BLaER1 (cell line): Measurements from ENCODE around the gene MAP2K5.

Source experiments
- H3K27ac ChIP-seq: shearing (Covaris generic); formaldehyde crosslinking; 2 replicates; pipeline ENCODE4 v1.8.1; 2022
- H3K27me3 ChIP-seq: shearing (Covaris generic); formaldehyde crosslinking; 2 replicates; pipeline ENCODE4 v1.8.1; 2022
- H3K36me3 ChIP-seq: shearing (Covaris generic); formaldehyde crosslinking; 2 replicates; pipeline ENCODE4 v1.8.1; 2022
- H3K4me1 ChIP-seq: shearing (Covaris generic); formaldehyde crosslinking; 2 replicates; pipeline ENCODE4 v1.8.1; 2022
- H3K4me2 ChIP-seq: shearing (Covaris generic); formaldehyde crosslinking; 2 replicates; pipeline ENCODE4 v1.8.1; 2022
- H3K4me3 ChIP-seq: shearing (Covaris generic); formaldehyde crosslinking; 2 replicates; pipeline ENCODE4 v1.8.1; 2022
- H3K9ac ChIP-seq: shearing (Covaris generic); formaldehyde crosslinking; 2 replicates; pipeline ENCODE4 v1.8.1; 2022
- H3K9me3 ChIP-seq: shearing (Covaris generic); formaldehyde crosslinking; 2 replicates; pipeline ENCODE4 v1.8.1; 2022
- H4K20me1 ChIP-seq: shearing (Covaris generic); formaldehyde crosslinking; 2 replicates; pipeline ENCODE4 v1.8.1; 2022
- Cebpa-rat ChIP-seq: shearing (Covaris generic); IDR thresholded peaks from 2 replicates; pipeline ENCODE4 v1.8.1; 2022

The MAP2K5 gene

DNA sequence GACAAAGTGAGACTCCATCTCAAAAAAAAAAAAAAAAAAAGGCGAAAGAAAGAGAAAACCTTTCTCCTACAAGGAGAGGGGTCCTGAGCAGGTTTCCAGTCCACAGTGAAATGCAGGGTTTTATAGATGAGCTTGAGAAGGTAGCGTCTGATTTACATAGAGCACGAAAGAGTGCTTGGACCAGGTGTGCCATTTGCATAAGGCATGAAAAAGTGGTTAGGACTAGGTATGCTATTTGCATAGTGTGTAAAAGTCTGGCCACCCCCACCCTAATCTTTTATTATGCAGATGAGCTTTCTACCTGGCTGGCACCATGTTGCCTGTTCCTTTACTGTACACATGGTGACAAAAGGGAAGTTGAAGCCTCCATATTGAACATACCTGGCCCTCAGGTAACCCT is 311.0 kb downstream of the MAP2K5 start:
- no peak for TF ChIP-seq Cebpa-rat
- no peaks in the 10 kb centered on the region for H3K36me3 ChIP-seq
- 0 out of 2 replicates have a peak, but pooled peaks cover 4% of the 10 kb centered on the region for H3K9me3 ChIP-seq
- no peak overlapping the region for H3K27ac ChIP-seq
- H3K4me2 ChIP-seq = no peak overlapping the region; the same call in 1 of the 2 replicates
- peaks cover 57% of the 10 kb centered on the region for H3K4me1 ChIP-seq
- no peaks in the 10 kb centered on the region for H4K20me1 ChIP-seq
- no peaks in the 10 kb centered on the region for H3K27me3 ChIP-seq
- no peak overlapping the region for H3K4me3 ChIP-seq
- H3K9ac ChIP-seq = no peak overlapping the region

DNA sequence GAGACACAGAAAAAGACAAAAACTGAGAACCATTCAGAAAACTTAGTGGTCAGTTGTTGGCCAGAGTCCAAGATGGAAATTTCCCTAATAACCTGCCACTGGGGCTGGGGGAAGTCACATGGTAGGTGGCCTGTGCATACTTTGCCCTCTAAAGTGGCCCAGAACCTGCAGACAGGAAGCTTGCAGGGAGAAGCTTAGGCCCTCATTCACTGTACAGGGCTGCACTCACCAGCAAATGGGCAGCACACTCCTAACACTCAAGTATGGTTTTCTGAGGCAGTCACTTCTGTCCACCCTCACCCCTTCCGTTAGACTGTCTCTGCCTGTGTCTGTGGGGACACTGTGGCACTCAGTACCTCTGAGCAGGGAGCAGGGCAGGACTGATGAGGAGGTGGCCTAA is 311.9 kb downstream of the MAP2K5 start:
- TF ChIP-seq Cebpa-rat = no peak
- no peaks in the 10 kb centered on the region for H3K36me3 ChIP-seq
- 0 out of 2 replicates have a peak, but pooled peaks cover 3% of the 10 kb centered on the region for H3K9me3 ChIP-seq
- H4K20me1 ChIP-seq = no peaks in the 10 kb centered on the region
- H3K27me3 ChIP-seq = no peaks in the 10 kb centered on the region
- H3K4me1 ChIP-seq = peaks cover 51% of the 10 kb centered on the region
- H3K27ac ChIP-seq = no peak overlapping the region
- no peak overlapping the region for H3K4me3 ChIP-seq
- H3K4me2 ChIP-seq = no peak overlapping the region
- no peak overlapping the region for H3K9ac ChIP-seq

- Histone ChIP-seq H3K27me3 (no peaks in the 10 kb centered on the region), H3K4me2 (peak overlapping the region; percentile 46), H3K4me1 (peaks cover 57% of the 10 kb centered on the region), H3K27ac (no peak overlapping the region; the same call in 1 of the 2 replicates), H3K9ac (no peak overlapping the region), H3K4me3 (no peak overlapping the region), H3K9me3 (no peaks in the 10 kb centered on the region), H4K20me1 (no peaks in the 10 kb centered on the region), H3K36me3 (no peaks in the 10 kb centered on the region)
- TF ChIP-seq Cebpa-rat = no peak
These were observed 313.3 kb downstream of the MAP2K5 start for GRCh38 chr15:67855842-67856241.
